Measurements from ENCODE around the gene PEX6. TPM values are rescaled to one million over a fixed set of nuclear protein-coding genes. Genes with fewer than 3 reads are reported as not detected.

PEX6 gene
- total and polyA plus RNA-seq, 4 donors = 11.7 to 22.0 (median 15.0) TPM

- no peak for DNase-seq
- intact Hi-C loops (cut with DNase I) = no loop called here
- Histone ChIP-seq H3K4me3 (ENCODE audit: low read length in 2 of 2) (no peak overlapping the region), H3K27ac (ENCODE audit: low read depth in 1 of 2, low read length in 2 of 2) (no peak overlapping the region), H3K4me1 (ENCODE audit: control insufficient read depth in 1 of 2, insufficient read depth in 2 of 2, low read length in 2 of 2) (no peaks in the 10 kb centered on the region), H3K9me3 (ENCODE audit: control insufficient read depth, low read length) (no peaks in the 10 kb centered on the region), H3K36me3 (ENCODE audit: control insufficient read depth in 1 of 2, insufficient read depth in 2 of 2, low read length in 1 of 2) (no peaks in the 10 kb centered on the region), H3K27me3 (ENCODE audit: control insufficient read depth in 1 of 2, insufficient read depth in 2 of 2, low read length in 1 of 2) (no peaks in the 10 kb centered on the region)
- no peak for ATAC-seq (ENCODE audit: low FRiP score)
- 89 to 91% methylated on average over 3 of the region's 3 CpGs for WGBS, 2 donors
Measured at GRCh38 chr6:42973926-42974325, 5.1 kb downstream of the PEX6 start.

- H3K4me3 ChIP-seq (ENCODE audit: low read length in 2 of 2) = no peak overlapping the region
- ATAC-seq (ENCODE audit: low FRiP score) (no peak), DNase-seq (no peak)
- intact Hi-C loops (cut with DNase I) = no loop called here
- H3K36me3 ChIP-seq (ENCODE audit: control insufficient read depth in 1 of 2, insufficient read depth in 2 of 2, low read length in 1 of 2) = peaks cover 0 to 3% of the 10 kb centered on the region in 2 donors
- 69 to 74% methylated on average over 3 of the region's 3 CpGs for WGBS, 2 donors
- H3K27me3 ChIP-seq (ENCODE audit: control insufficient read depth in 1 of 2, insufficient read depth in 2 of 2, low read length in 1 of 2) = no peaks in the 10 kb centered on the region
- no peaks in the 10 kb centered on the region for H3K4me1 ChIP-seq (ENCODE audit: control insufficient read depth in 1 of 2, insufficient read depth in 2 of 2, low read length in 2 of 2)
- H3K27ac ChIP-seq (ENCODE audit: low read depth in 1 of 2, low read length in 2 of 2) = no peak overlapping the region
- H3K9me3 ChIP-seq (ENCODE audit: control insufficient read depth, low read length) = no peaks in the 10 kb centered on the region
Measured at GRCh38 chr6:42971746-42972327, 7.1 kb downstream of the PEX6 start.

- Histone ChIP-seq H3K36me3 (ENCODE audit: control insufficient read depth in 1 of 2, insufficient read depth in 2 of 2, low read length in 1 of 2) (peaks cover 0 to 5% of the 10 kb centered on the region in 2 donors), H3K27me3 (ENCODE audit: control insufficient read depth in 1 of 2, insufficient read depth in 2 of 2, low read length in 1 of 2) (no peaks in the 10 kb centered on the region), H3K4me1 (ENCODE audit: control insufficient read depth in 1 of 2, insufficient read depth in 2 of 2, low read length in 2 of 2) (no peaks in the 10 kb centered on the region), H3K27ac (ENCODE audit: low read depth in 1 of 2, low read length in 2 of 2) (no peak overlapping the region), H3K9me3 (ENCODE audit: control insufficient read depth, low read length) (no peaks in the 10 kb centered on the region), H3K4me3 (ENCODE audit: low read length in 2 of 2) (no peak overlapping the region)
- intact Hi-C loops (cut with DNase I) = no loop called here
- DNase-seq (no peak), ATAC-seq (ENCODE audit: low FRiP score) (no peak)
- 62 to 78% methylated on average over 4 of the region's 4 CpGs for WGBS, 2 donors
Measured at GRCh38 chr6:42970871-42971612, 7.9 kb downstream of the PEX6 start.

- WGBS, 2 donors = 91 to 96% methylated on average over 4 of the region's 4 CpGs
- no peaks in the 10 kb centered on the region for H3K9me3 ChIP-seq (ENCODE audit: control insufficient read depth, low read length)
- no peaks in the 10 kb centered on the region for H3K27me3 ChIP-seq (ENCODE audit: control insufficient read depth in 1 of 2, insufficient read depth in 2 of 2, low read length in 1 of 2)
- H3K36me3 ChIP-seq (ENCODE audit: control insufficient read depth in 1 of 2, insufficient read depth in 2 of 2, low read length in 1 of 2) = peaks cover 0 to 10% of the 10 kb centered on the region in 2 donors
- H3K27ac ChIP-seq (ENCODE audit: low read depth in 1 of 2, low read length in 2 of 2) = no peak overlapping the region
- intact Hi-C loops (cut with DNase I) = no loop called here
- DNase-seq (no peak), ATAC-seq (ENCODE audit: low FRiP score) (no peak)
- H3K4me1 ChIP-seq (ENCODE audit: control insufficient read depth in 1 of 2, insufficient read depth in 2 of 2, low read length in 2 of 2) = no peaks in the 10 kb centered on the region
- no peak overlapping the region for H3K4me3 ChIP-seq (ENCODE audit: low read length in 2 of 2)
Measured at GRCh38 chr6:42969934-42970333, 9.0 kb downstream of the PEX6 start.

- H3K4me3 ChIP-seq (ENCODE audit: low read length in 2 of 2) = no peak overlapping the region
- ATAC-seq (ENCODE audit: low FRiP score) = no peak
- intact Hi-C loops (cut with DNase I) = no loop called here
- H3K27me3 ChIP-seq (ENCODE audit: control insufficient read depth in 1 of 2, insufficient read depth in 2 of 2, low read length in 1 of 2) = no peaks in the 10 kb centered on the region
- DNase-seq = no peak
- H3K36me3 ChIP-seq (ENCODE audit: control insufficient read depth in 1 of 2, insufficient read depth in 2 of 2, low read length in 1 of 2) = peaks cover 0 to 12% of the 10 kb centered on the region in 2 donors
- no peaks in the 10 kb centered on the region for H3K9me3 ChIP-seq (ENCODE audit: control insufficient read depth, low read length)
- no peaks in the 10 kb centered on the region for H3K4me1 ChIP-seq (ENCODE audit: control insufficient read depth in 1 of 2, insufficient read depth in 2 of 2, low read length in 2 of 2)
- no peak overlapping the region for H3K27ac ChIP-seq (ENCODE audit: low read depth in 1 of 2, low read length in 2 of 2)
- 87 to 91% methylated on average over 2 of the region's 2 CpGs for WGBS, 2 donors
Measured at GRCh38 chr6:42969431-42969830, 9.6 kb downstream of the PEX6 start.

- intact Hi-C loops (cut with DNase I) = no loop called here
- WGBS, 2 donors = 69 to 81% methylated on average over 4 of the region's 4 CpGs
- H3K9me3 ChIP-seq (ENCODE audit: control insufficient read depth, low read length) = no peaks in the 10 kb centered on the region
- ATAC-seq (ENCODE audit: low FRiP score) = no peak
- no peaks in the 10 kb centered on the region for H3K4me1 ChIP-seq (ENCODE audit: control insufficient read depth in 1 of 2, insufficient read depth in 2 of 2, low read length in 2 of 2)
- no peak overlapping the region for H3K4me3 ChIP-seq (ENCODE audit: low read length in 2 of 2)
- peaks cover 0 to 12% of the 10 kb centered on the region in 2 donors for H3K36me3 ChIP-seq (ENCODE audit: control insufficient read depth in 1 of 2, insufficient read depth in 2 of 2, low read length in 1 of 2)
- DNase-seq = no peak
- no peak overlapping the region for H3K27ac ChIP-seq (ENCODE audit: low read depth in 1 of 2, low read length in 2 of 2)
- H3K27me3 ChIP-seq (ENCODE audit: control insufficient read depth in 1 of 2, insufficient read depth in 2 of 2, low read length in 1 of 2) = no peaks in the 10 kb centered on the region
Measured at GRCh38 chr6:42968783-42969182, 10.2 kb downstream of the PEX6 start.

- WGBS, 2 donors = 95 to 96% methylated on average over 12 of the region's 12 CpGs
- Histone ChIP-seq H3K9me3 (ENCODE audit: control insufficient read depth, low read length) (no peaks in the 10 kb centered on the region), H3K4me1 (ENCODE audit: control insufficient read depth in 1 of 2, insufficient read depth in 2 of 2, low read length in 2 of 2) (no peaks in the 10 kb centered on the region), H3K27ac (ENCODE audit: low read depth in 1 of 2, low read length in 2 of 2) (no peak overlapping the region), H3K4me3 (ENCODE audit: low read length in 2 of 2) (no peak overlapping the region), H3K27me3 (ENCODE audit: control insufficient read depth in 1 of 2, insufficient read depth in 2 of 2, low read length in 1 of 2) (no peaks in the 10 kb centered on the region), H3K36me3 (ENCODE audit: control insufficient read depth in 1 of 2, insufficient read depth in 2 of 2, low read length in 1 of 2) (peaks cover 0 to 12% of the 10 kb centered on the region in 2 donors)
- intact Hi-C loops (cut with DNase I) = no loop called here
- DNase-seq = no peak
- no peak for ATAC-seq (ENCODE audit: low FRiP score)
Measured at GRCh38 chr6:42968126-42968701, 10.8 kb downstream of the PEX6 start.

- H3K4me1 ChIP-seq (ENCODE audit: control insufficient read depth in 1 of 2, insufficient read depth in 2 of 2, low read length in 2 of 2) = no peaks in the 10 kb centered on the region
- no peaks in the 10 kb centered on the region for H3K9me3 ChIP-seq (ENCODE audit: control insufficient read depth, low read length)
- whole genome bisulfite sequencing, 2 donors = 93 to 94% methylated on average over 11 of the region's 11 CpGs
- no peak for ATAC-seq (ENCODE audit: low FRiP score)
- H3K36me3 ChIP-seq (ENCODE audit: control insufficient read depth in 1 of 2, insufficient read depth in 2 of 2, low read length in 1 of 2) = peaks cover 0 to 12% of the 10 kb centered on the region in 2 donors
- H3K4me3 ChIP-seq (ENCODE audit: low read length in 2 of 2) = no peak overlapping the region
- DNase-seq = no peak
- no peaks in the 10 kb centered on the region for H3K27me3 ChIP-seq (ENCODE audit: control insufficient read depth in 1 of 2, insufficient read depth in 2 of 2, low read length in 1 of 2)
- intact Hi-C loops (cut with DNase I) = no loop called here
- no peak overlapping the region for H3K27ac ChIP-seq (ENCODE audit: low read depth in 1 of 2, low read length in 2 of 2)
Measured at GRCh38 chr6:42967228-42967627, 11.8 kb downstream of the PEX6 start.

- Histone ChIP-seq H3K36me3 (ENCODE audit: control insufficient read depth in 1 of 2, insufficient read depth in 2 of 2, low read length in 1 of 2) (peaks cover 0 to 12% of the 10 kb centered on the region in 2 donors), H3K9me3 (ENCODE audit: control insufficient read depth, low read length) (no peaks in the 10 kb centered on the region), H3K4me3 (ENCODE audit: low read length in 2 of 2) (no peak overlapping the region), H3K4me1 (ENCODE audit: control insufficient read depth in 1 of 2, insufficient read depth in 2 of 2, low read length in 2 of 2) (no peaks in the 10 kb centered on the region), H3K27ac (ENCODE audit: low read depth in 1 of 2, low read length in 2 of 2) (no peak overlapping the region), H3K27me3 (ENCODE audit: control insufficient read depth in 1 of 2, insufficient read depth in 2 of 2, low read length in 1 of 2) (no peaks in the 10 kb centered on the region)
- DNase-seq = no peak
- WGBS, 2 donors = 71 to 80% methylated on average over 7 of the region's 7 CpGs
- intact Hi-C loops (cut with DNase I) = no loop called here
- no peak for ATAC-seq (ENCODE audit: low FRiP score)
Measured at GRCh38 chr6:42966571-42966970, 12.4 kb downstream of the PEX6 start.

All from aorta (tissue), 5 donors.